HepG2 (cell line): ENCODE data around the gene SEMA3E. TPM values are rescaled to one million over a fixed set of nuclear protein-coding genes. Genes with fewer than 3 reads are reported as not detected.

Experiments
- ATAC-seq: fragments of 200-7000 bp; cut with Tn5 transposase; 3 replicates; pipeline ENCODE4 v1.9.1; 2020; ENCODE audit warnings: mild to moderate bottlenecking, moderate library complexity
- BruUV-seq: library from RNA; stranded (reverse); fragments of 400-500 nt; replicated peaks from 2 replicates; lab custom pipeline; 2021; lab: Mats Ljungman, UMichigan
- CTCF ChIA-PET: fragments of 300-600 bp; formaldehyde crosslinking; extraction: SDS; loops from one replicate; lab custom pipeline; 2021; ENCODE audit warnings: low total read pairs, inconsistent platforms, low intra/inter-chr PET ratio; lab: Yijun Ruan, JAX
- POLR2A ChIA-PET: fragments of 350-600 bp; sonication (Branson Sonifier 250); formaldehyde crosslinking; loops from one replicate; lab custom pipeline; 2020; ENCODE audit warnings: antibody characterized with exemption, inconsistent platforms; lab: Yijun Ruan, JAX
- DNase-seq: peaks from one replicate; pipeline ENCODE4 v3.0.0-alpha.2; 2015; ENCODE audit warnings: low spot score
- FAIRE-seq: peaks from 3 replicates; lab custom pipeline; 2011; peaks lifted over from hg19 to GRCh38; lab: Jason Lieb, UNC
- H2AFZ ChIP-seq: one replicate; pipeline ENCODE4 v1.6.1; 2011; ENCODE audit warnings: low read length, inconsistent platforms
- H3K27ac ChIP-seq: fragments of 300-600 bp; 3 replicates; pipeline ENCODE4 v1.8.0; 2011; ENCODE audit warnings: mixed run types, mild to moderate bottlenecking, mixed read lengths, low read length, inconsistent platforms; ENCODE audit not compliant: insufficient read depth; ENCODE audit errors: extremely low read length
- H3K27me3 ChIP-seq, 2 experiments: fragments of 200-600 bp in 1 of 2; 2 replicates in 1 of 2; 3 replicates in 1 of 2; pipeline versions ENCODE4 v1.6.0 to v1.8.0; 2011; ENCODE audit warnings: low read length in 2 of 2, mild to moderate bottlenecking in 2 of 2, moderate library complexity in 2 of 2, inconsistent platforms in 1 of 2; ENCODE audit not compliant: insufficient read depth in 2 of 2, control insufficient read depth in 1 of 2
- H3K36me3 ChIP-seq, 2 experiments: fragments of 200-600 bp in 1 of 2; replicated peaks in 1 of 2; 2 replicates in 1 of 2; 3 replicates in 1 of 2; pipeline versions ENCODE4 v1.5.1 to v1.8.0; 2011; ENCODE audit warnings: low read length in 2 of 2, inconsistent platforms in 1 of 2; ENCODE audit not compliant: insufficient read depth in 2 of 2, control insufficient read depth in 1 of 2
- H3K4me1 ChIP-seq: 2 replicates; pipeline ENCODE4 v1.5.1; 2012; ENCODE audit warnings: low read length, inconsistent platforms; ENCODE audit not compliant: insufficient read depth
- H3K4me2 ChIP-seq: 2 replicates; pipeline ENCODE4 v1.6.0; 2011; ENCODE audit warnings: low read depth, low read length, inconsistent platforms
- H3K4me3 ChIP-seq, 3 experiments: fragments of 200-600 bp in 1 of 3; sonication (generic), shearing (Covaris generic) in 1 of 3; replicated peaks in 1 of 3; 2 replicates each; pipeline ENCODE4 v1.5.1; 2011 to 2016; ENCODE audit warnings: low read length in 3 of 3, inconsistent platforms in 2 of 3, low read depth in 2 of 3, mild to moderate bottlenecking in 2 of 3, control low read depth in 1 of 3, mixed read lengths in 1 of 3; ENCODE audit not compliant: insufficient read depth in 1 of 3
- H3K79me2 ChIP-seq: one replicate; pipeline ENCODE4 v1.6.1; 2011; ENCODE audit warnings: low read length, inconsistent platforms; ENCODE audit not compliant: insufficient read depth
- H3K9ac ChIP-seq: 2 replicates; pipeline ENCODE4 v1.6.0; 2011; ENCODE audit warnings: mild to moderate bottlenecking, low read depth, low read length, inconsistent platforms; ENCODE audit not compliant: insufficient read depth
- H3K9me3 ChIP-seq: 2 replicates; pipeline ENCODE4 v1.5.1; 2012; ENCODE audit warnings: mild to moderate bottlenecking, low read length
- H4K20me1 ChIP-seq: 2 replicates; pipeline ENCODE4 v1.6.0; 2011; ENCODE audit warnings: inconsistent platforms, mild to moderate bottlenecking, low read length, moderate library complexity; ENCODE audit not compliant: insufficient read depth
- ARID3A ChIP-seq: IDR thresholded peaks from 2 replicates; pipeline ENCODE4 v1.6.1; 2012; ENCODE audit warnings: low read depth, low read length, improper control_type of control experiment
- HCFC1 ChIP-seq: fragments of 150-350 bp; IDR thresholded peaks from 2 replicates; pipeline ENCODE4 v1.6.1; 2014; ENCODE audit warnings: low read depth, low read length
- MTA1 ChIP-seq: sonication (generic); formaldehyde crosslinking; IDR thresholded peaks from 2 replicates; pipeline ENCODE4 v1.4.0; 2020; ENCODE audit warnings: missing genetic modification reagents, mild to moderate bottlenecking, borderline replicate concordance
- ZBTB39 ChIP-seq: sonication (generic); formaldehyde crosslinking; IDR thresholded peaks from 2 replicates; pipeline ENCODE4 v1.5.0; 2020; ENCODE audit warnings: missing genetic modification reagents
- in situ Hi-C: cut with HindIII; loops from 2 replicates; pipeline ENCODE4 v1.10.0; 2017; ENCODE audit warnings: low pct_unique_long_range_greater_than_20kb; ENCODE audit not compliant: extremely low pct_ligation_motif_present
- intact Hi-C: fragments of 100-400 bp; cut with micrococcal nuclease; formaldehyde crosslinking; loops from one replicate; pipeline ENCODE4 v1.10.0; 2022; ENCODE audit not compliant: unreplicated experiment
- polyA plus RNA-seq, 8 experiments: library from polyadenylated mRNA; depleted of rRNA in 3 of 8; stranded (reverse) in 7 of 8; unstranded in 1 of 8; fragments of >200 nt; fragmentation: Illumina TruSeq in 4 of 8; extraction: Trizol in 4 of 8; gene quantifications; 2 replicates each; pipeline versions ENCODE4 v1.2.1 to v1.2.3, GENCODE V29; 2011 to 2016; ENCODE audit warnings: low read depth in 4 of 8, missing spikeins in 1 of 8, mixed read lengths in 1 of 8; ENCODE audit not compliant: insufficient read depth in 1 of 8
- total RNA-seq, 5 experiments: library from RNA; depleted of rRNA; stranded (reverse); fragments of >200 nt; fragmentation: Illumina TruSeq; extraction: Trizol; gene quantifications; 2 replicates each; pipeline ENCODE4 v1.2.3, GENCODE V29; 2016; ENCODE audit warnings: low read depth in 1 of 5

Gene SEMA3E
- total and polyA plus RNA-seq, 2 of the 13 experiments (the other 11 are each of a cell fraction or from before 2014, with no cell fraction given): not detected

GRCh38 chr7:83629117-83629880, 19.6 kb downstream of the SEMA3E start (continued):
- no peak for TF ChIP-seq HCFC1
- no peak for TF ChIP-seq MTA1 (CRISPR knock-in tag)

- ChIA-PET POLR2A (no interaction called here), CTCF (no interaction called here)
- Histone ChIP-seq H2AFZ (no peak overlapping the region), H4K20me1 (no peaks in the 10 kb centered on the region), H3K79me2 (no peaks in the 10 kb centered on the region), H3K4me2 (no peak overlapping the region), H3K4me1 (no peaks in the 10 kb centered on the region), H3K27me3 (no peaks in the 10 kb centered on the region), H3K27ac (no peak overlapping the region), H3K9me3 (no peaks in the 10 kb centered on the region), H3K36me3 (no peaks in the 10 kb centered on the region), H3K4me3 (no peak overlapping the region), H3K9ac (no peak overlapping the region)
- FAIRE-seq (no peak), ATAC-seq (peak; percentile 40; the same call in 2 of the 3 replicates), DNase-seq (no peak)
- BruUV-seq: no TSS peak
- in situ Hi-C loops (no loop called here), intact Hi-C loops (no loop called here)
- TF ChIP-seq ZBTB39 (CRISPR knock-in tag) (no peak), ARID3A (0 out of 2 replicates have a peak, but pooled peaks have one; percentile 4)
These were observed 31.1 kb downstream of the SEMA3E start for GRCh38 chr7:83617858-83618257.
